ENCODE measurements around the gene ZNF225.

DNA sequence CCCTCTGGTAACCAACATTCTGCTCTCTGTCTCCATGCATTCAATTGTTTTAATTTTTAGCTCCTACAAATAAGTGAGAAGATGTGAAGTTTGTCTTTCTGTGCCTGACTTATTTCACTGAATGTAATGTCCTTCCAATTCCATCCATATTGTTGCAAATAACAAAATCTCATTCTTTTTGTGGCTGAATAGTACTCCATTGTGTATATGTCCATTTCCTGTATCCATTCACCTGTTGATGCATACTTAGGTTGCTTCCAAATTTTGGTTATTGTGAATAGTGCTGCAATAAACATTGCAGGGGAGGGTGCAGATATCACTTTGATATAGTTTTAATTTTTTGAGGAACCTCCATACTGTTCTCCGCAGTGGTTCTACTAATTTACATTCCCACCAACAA is 43.8 kb upstream of the ZNF225 start:
- TF ChIP-seq, protein P1, sequence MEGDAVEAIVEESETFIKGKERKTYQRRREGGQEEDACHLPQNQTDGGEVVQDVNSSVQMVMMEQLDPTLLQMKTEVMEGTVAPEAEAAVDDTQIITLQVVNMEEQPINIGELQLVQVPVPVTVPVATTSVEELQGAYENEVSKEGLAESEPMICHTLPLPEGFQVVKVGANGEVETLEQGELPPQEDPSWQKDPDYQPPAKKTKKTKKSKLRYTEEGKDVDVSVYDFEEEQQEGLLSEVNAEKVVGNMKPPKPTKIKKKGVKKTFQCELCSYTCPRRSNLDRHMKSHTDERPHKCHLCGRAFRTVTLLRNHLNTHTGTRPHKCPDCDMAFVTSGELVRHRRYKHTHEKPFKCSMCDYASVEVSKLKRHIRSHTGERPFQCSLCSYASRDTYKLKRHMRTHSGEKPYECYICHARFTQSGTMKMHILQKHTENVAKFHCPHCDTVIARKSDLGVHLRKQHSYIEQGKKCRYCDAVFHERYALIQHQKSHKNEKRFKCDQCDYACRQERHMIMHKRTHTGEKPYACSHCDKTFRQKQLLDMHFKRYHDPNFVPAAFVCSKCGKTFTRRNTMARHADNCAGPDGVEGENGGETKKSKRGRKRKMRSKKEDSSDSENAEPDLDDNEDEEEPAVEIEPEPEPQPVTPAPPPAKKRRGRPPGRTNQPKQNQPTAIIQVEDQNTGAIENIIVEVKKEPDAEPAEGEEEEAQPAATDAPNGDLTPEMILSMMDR (IDR thresholded peaks at IDR 0.05), result no peak
- TF ChIP-seq POLR2A (IDR thresholded peaks at IDR 0.05), result no peak

All from tibial nerve (tissue), 3 donors.